GM12874 (cell line): ENCODE measurements around the gene TPBG.

ENCODE experiments used
- TF ChIP-seq, protein P1 (sequence below): IDR thresholded peaks from 2 replicates; pipeline ENCODE4 v1.5.1; 2011; ENCODE audit warnings: low read depth, mild to moderate bottlenecking, control low read depth, low read length, moderate library complexity; ENCODE audit not compliant: insufficient read depth

The TPBG gene

GRCh38 chr6:82376636-82377035, 13.0 kb downstream of the TPBG start:
- TF ChIP-seq, protein P1, sequence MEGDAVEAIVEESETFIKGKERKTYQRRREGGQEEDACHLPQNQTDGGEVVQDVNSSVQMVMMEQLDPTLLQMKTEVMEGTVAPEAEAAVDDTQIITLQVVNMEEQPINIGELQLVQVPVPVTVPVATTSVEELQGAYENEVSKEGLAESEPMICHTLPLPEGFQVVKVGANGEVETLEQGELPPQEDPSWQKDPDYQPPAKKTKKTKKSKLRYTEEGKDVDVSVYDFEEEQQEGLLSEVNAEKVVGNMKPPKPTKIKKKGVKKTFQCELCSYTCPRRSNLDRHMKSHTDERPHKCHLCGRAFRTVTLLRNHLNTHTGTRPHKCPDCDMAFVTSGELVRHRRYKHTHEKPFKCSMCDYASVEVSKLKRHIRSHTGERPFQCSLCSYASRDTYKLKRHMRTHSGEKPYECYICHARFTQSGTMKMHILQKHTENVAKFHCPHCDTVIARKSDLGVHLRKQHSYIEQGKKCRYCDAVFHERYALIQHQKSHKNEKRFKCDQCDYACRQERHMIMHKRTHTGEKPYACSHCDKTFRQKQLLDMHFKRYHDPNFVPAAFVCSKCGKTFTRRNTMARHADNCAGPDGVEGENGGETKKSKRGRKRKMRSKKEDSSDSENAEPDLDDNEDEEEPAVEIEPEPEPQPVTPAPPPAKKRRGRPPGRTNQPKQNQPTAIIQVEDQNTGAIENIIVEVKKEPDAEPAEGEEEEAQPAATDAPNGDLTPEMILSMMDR, result no peak

GRCh38 chr6:82380566-82381185, 17.1 kb downstream of the TPBG start:
- TF ChIP-seq, protein P1, result no peak

DNA sequence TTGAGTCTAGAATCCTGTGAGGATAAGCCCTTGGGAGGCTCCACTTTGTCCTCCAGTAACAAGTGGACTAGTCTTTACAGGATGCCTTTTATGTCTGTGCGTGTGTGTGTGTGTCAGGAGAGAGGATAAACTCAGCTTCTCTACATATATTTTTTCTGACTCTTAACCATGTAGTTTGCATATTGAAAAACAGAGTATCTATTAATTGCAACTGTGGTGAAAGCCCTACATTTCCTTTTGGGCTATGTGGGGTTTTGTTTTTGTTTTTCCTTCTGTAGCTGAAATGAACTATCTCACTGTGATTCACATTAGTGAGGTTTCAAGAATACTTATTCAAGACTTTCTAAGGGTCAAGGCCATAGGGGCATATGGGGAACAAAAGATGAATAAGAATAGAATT, 17.7 kb downstream of the TPBG start:
- TF ChIP-seq, protein P1, result no peak

DNA sequence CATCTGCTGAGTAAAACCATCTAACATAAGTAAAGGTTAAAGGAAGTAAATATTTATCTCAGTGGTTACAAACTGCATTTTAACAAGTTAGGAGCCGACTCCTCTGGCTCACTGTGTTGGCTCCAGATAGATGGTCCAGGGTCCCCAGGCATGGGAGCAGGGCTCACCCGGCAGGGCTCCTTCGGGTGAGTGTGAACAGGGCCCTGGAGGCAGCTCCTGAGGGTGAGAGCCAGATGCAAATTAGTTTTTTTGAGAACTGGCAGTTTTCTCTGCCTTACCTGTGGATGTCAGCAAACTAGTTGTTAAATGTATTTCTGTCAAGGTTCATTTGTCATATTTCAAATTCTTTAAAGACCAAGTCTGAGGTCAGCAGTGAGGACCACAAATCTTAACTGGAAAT, 21.5 kb downstream of the TPBG start:
- TF ChIP-seq, protein P1, result no peak

GRCh38 chr6:82385546-82385945, 21.9 kb downstream of the TPBG start:
- TF ChIP-seq, protein P1, result no peak

GRCh38 chr6:82385961-82386360, 22.3 kb downstream of the TPBG start:
- TF ChIP-seq, protein P1, result no peak

DNA sequence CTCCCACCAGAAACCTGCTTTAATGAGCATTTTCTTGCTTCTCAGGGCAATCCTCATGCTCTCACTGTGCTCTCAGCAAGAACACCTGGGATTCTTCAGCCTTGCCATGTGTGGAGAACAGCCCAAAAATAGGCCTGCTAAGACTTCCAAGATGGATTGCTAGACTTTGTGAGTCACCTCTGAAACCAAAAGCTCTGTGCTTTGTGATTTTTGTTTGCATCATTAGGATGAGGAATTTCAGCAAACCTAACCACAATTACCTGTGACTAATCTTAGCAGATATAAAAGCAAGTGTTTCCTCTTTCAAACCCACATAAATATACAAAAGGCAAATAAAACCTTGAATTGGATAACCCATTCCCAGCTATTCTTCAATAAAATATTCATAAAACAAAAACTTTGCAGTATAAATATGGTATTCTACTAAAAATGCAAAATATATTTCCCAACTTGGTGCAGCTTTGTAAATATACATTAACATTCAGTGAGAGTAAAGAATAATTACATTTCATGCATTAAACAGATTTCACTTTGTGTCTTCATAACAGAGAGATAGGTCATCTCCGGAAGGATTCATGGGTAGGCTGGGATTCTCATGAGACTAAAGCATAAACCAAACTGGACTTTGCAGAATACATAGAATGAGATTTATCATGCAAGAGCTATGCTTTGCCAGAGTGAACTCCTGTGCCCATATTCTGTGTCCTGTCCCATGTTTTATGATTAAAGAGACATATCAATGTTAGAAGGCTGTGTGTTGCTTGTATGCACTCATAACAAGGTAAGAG, 33.5 kb downstream of the TPBG start:
- TF ChIP-seq, protein P1, result no peak
